ENCODE results near the gene SSX5.

DNA sequence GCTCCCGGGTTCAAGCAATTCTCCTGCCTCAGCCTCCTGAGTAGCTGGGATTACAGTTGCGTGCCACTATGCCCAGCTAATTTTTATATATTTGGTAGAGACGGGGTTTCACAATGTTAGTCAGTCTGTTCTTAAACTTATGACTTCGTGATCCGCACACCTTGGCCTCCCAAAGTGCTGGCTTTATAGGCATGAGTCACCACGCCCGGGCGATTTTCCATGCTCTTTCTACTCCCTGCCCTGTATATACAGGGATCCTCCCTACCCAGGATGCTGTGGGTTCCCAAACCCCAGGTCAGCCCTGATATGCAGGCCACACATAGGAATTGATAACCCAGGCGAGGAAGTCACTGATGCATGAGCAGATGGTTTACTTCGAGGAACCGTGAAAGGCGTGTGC is 31.4 kb downstream of the SSX5 start:
- TF ChIP-seq POLR2A (IDR thresholded peaks at IDR 0.05; ENCODE audit: low read depth, low read length) (no peak), POLR2AphosphoS5 (IDR thresholded peaks at IDR 0.05; ENCODE audit: low read depth, low read length) (no peak)

Data from GM12892 (cell line).